DND-41 (cell line): ENCODE data around the gene TMEM214.

Experiments
- ATAC-seq: fragments of 200-7000 bp; cut with Tn5 transposase; 3 replicates; pipeline ENCODE4 v1.9.1; 2021; ENCODE audit warnings: low read depth; ENCODE audit not compliant: insufficient read depth
- DNase-seq: peaks from one replicate; pipeline ENCODE4 v3.0.0-alpha.2; 2020
- H2AFZ ChIP-seq: 2 replicates; pipeline ENCODE4 v1.6.0; 2012; ENCODE audit warnings: low read depth, low read length
- H3K27ac ChIP-seq: 2 replicates; pipeline ENCODE4 v1.5.1; 2012; ENCODE audit warnings: low read length, inconsistent platforms
- H3K27me3 ChIP-seq: fragments of 200-600 bp; sonication (generic); 2 replicates; pipeline ENCODE4 v1.6.0; 2012; ENCODE audit warnings: low read length, mild to moderate bottlenecking, inconsistent platforms; ENCODE audit not compliant: insufficient read depth, poor library complexity
- H3K36me3 ChIP-seq: 2 replicates; pipeline ENCODE4 v1.5.1; 2012; ENCODE audit warnings: low read length, inconsistent platforms; ENCODE audit not compliant: insufficient read depth
- H3K4me1 ChIP-seq: 2 replicates; pipeline ENCODE4 v1.5.1; 2012; ENCODE audit warnings: mild to moderate bottlenecking, low read length; ENCODE audit not compliant: insufficient read depth
- H3K4me2 ChIP-seq: 2 replicates; pipeline ENCODE4 v1.6.0; 2012; ENCODE audit warnings: mild to moderate bottlenecking, moderate library complexity, low read length, inconsistent platforms; ENCODE audit not compliant: insufficient read depth
- H3K4me3 ChIP-seq, 2 experiments: fragments of 200-600 bp in 1 of 2; shearing (Covaris generic) in 1 of 2; 2 replicates each; pipeline ENCODE4 v1.5.1; 2012 to 2016; ENCODE audit warnings: inconsistent platforms in 2 of 2, low read length in 2 of 2, mild to moderate bottlenecking in 2 of 2, low read depth in 1 of 2, moderate library complexity in 1 of 2
- H3K79me2 ChIP-seq: 2 replicates; pipeline ENCODE4 v1.6.0; 2012; ENCODE audit warnings: low read length, inconsistent platforms; ENCODE audit not compliant: insufficient read depth
- H3K9ac ChIP-seq: 2 replicates; pipeline ENCODE4 v1.6.0; 2012; ENCODE audit warnings: low read depth, mild to moderate bottlenecking, inconsistent platforms, low read length, moderate library complexity
- H3K9me3 ChIP-seq: 2 replicates; pipeline ENCODE4 v1.5.1; 2012; ENCODE audit warnings: low read length, moderate library complexity, mild to moderate bottlenecking, inconsistent platforms; ENCODE audit not compliant: insufficient read depth, severe bottlenecking
- H4K20me1 ChIP-seq: 2 replicates; pipeline ENCODE4 v1.6.0; 2012; ENCODE audit warnings: low read length; ENCODE audit not compliant: insufficient read depth
- CTCF ChIP-seq: IDR thresholded peaks from 2 replicates; pipeline ENCODE4 v1.5.1; 2012; ENCODE audit warnings: borderline replicate concordance, low read length, moderate library complexity, mild to moderate bottlenecking; ENCODE audit not compliant: poor library complexity, severe bottlenecking; ENCODE audit errors: extremely low read depth
- EZH2 ChIP-seq: IDR thresholded peaks from 3 replicates; pipeline ENCODE4 v1.6.1; 2012; ENCODE audit warnings: borderline replicate concordance, low read depth, mild to moderate bottlenecking, moderate library complexity, low read length, inconsistent platforms; ENCODE audit not compliant: severe bottlenecking

TMEM214 gene

GRCh38 chr2:26993768-26994167, 39.0 kb upstream of the TMEM214 start:
- ATAC-seq: no peak
- Histone ChIP-seq H3K9me3 (no peaks in the 10 kb centered on the region), H3K4me2 (no peak overlapping the region), H2AFZ (no peak overlapping the region), H3K4me1 (no peaks in the 10 kb centered on the region), H3K79me2 (no peaks in the 10 kb centered on the region), H3K9ac (no peak overlapping the region), H3K4me3 (no peak overlapping the region), H3K27ac (no peak overlapping the region), H3K36me3 (no peaks in the 10 kb centered on the region), H4K20me1 (no peaks in the 10 kb centered on the region), H3K27me3 (peaks cover 9% of the 10 kb centered on the region)
- peak; percentile 9 for DNase-seq
- no peak for TF ChIP-seq CTCF
- TF ChIP-seq EZH2: no peak

GRCh38 chr2:26994983-26995382, 37.8 kb upstream of the TMEM214 start:
- H3K4me2 ChIP-seq: no peak overlapping the region
- no peaks in the 10 kb centered on the region for H3K4me1 ChIP-seq
- no peak for ATAC-seq
- no peak overlapping the region for H3K4me3 ChIP-seq
- H2AFZ ChIP-seq: no peak overlapping the region
- H4K20me1 ChIP-seq: no peaks in the 10 kb centered on the region
- H3K9me3 ChIP-seq: no peaks in the 10 kb centered on the region
- no peak overlapping the region for H3K9ac ChIP-seq
- DNase-seq: no peak
- no peaks in the 10 kb centered on the region for H3K36me3 ChIP-seq
- H3K27ac ChIP-seq: no peak overlapping the region
- peaks cover 7% of the 10 kb centered on the region for H3K27me3 ChIP-seq
- TF ChIP-seq CTCF (no peak), EZH2 (no peak)
- no peaks in the 10 kb centered on the region for H3K79me2 ChIP-seq

GRCh38 chr2:26997394-26997793, 35.4 kb upstream of the TMEM214 start:
- ATAC-seq (no peak), DNase-seq (no peak)
- H4K20me1 ChIP-seq: no peaks in the 10 kb centered on the region
- H3K79me2 ChIP-seq: no peaks in the 10 kb centered on the region
- H3K9me3 ChIP-seq: no peaks in the 10 kb centered on the region
- TF ChIP-seq CTCF (no peak), EZH2 (no peak)
- no peak overlapping the region for H3K9ac ChIP-seq
- H3K4me2 ChIP-seq: no peak overlapping the region
- no peak overlapping the region for H2AFZ ChIP-seq
- no peaks in the 10 kb centered on the region for H3K36me3 ChIP-seq
- H3K27ac ChIP-seq: no peak overlapping the region
- H3K4me3 ChIP-seq: no peak overlapping the region
- no peaks in the 10 kb centered on the region for H3K4me1 ChIP-seq
- H3K27me3 ChIP-seq: peaks cover 7% of the 10 kb centered on the region

- no peak for DNase-seq
- TF ChIP-seq CTCF (no peak), EZH2 (no peak)
These were observed 34.4 kb upstream of the TMEM214 start for GRCh38 chr2:26998323-26998722.

More at GRCh38 chr2:26998323-26998722, 34.4 kb upstream of the TMEM214 start:
- Histone ChIP-seq H3K4me3 (no peak overlapping the region), H3K9me3 (no peaks in the 10 kb centered on the region), H4K20me1 (no peaks in the 10 kb centered on the region), H3K27me3 (peaks cover 8% of the 10 kb centered on the region), H2AFZ (no peak overlapping the region), H3K4me2 (no peak overlapping the region), H3K4me1 (no peaks in the 10 kb centered on the region), H3K79me2 (no peaks in the 10 kb centered on the region), H3K36me3 (no peaks in the 10 kb centered on the region), H3K9ac (no peak overlapping the region), H3K27ac (no peak overlapping the region)
- no peak for ATAC-seq
